ENCODE measurements around the gene DOCK8. TPM values are rescaled to one million over a fixed set of nuclear protein-coding genes. Genes with fewer than 3 reads are reported as not detected.
A peak's percentile ranks its signal among the peaks of the same experiment; 100 is the strongest.
"Not testable (repeated sequence)": the region's sequence is repeated elsewhere in the genome, so short reads cannot be mapped to it uniquely, and the experiment has no call there.

DOCK8 gene
- total RNA-seq = 10 to 100 TPM; 51.4 to 63.9 TPM
- 46.7 TPM for polyA plus RNA-seq (ENCODE audit: insufficient read depth, low read depth, low replicate concordance)
- long read RNA-seq, donor 1 = 0 reads
- long read RNA-seq, donor 2 = 0 reads

GRCh38 chr9:214648-215493, at the start of gene DOCK8:
TSS of gene DOCK8 (plus strand) at chr9:214865. CDS start at chr9:214977, 112 bp downstream.
- Histone ChIP-seq H3K27me3 (no peaks in the 10 kb centered on the region), H3K9me3 (no peaks in the 10 kb centered on the region), H3K4me3 (peak within 1 kb of the TSS; percentile 61 to 73), H3K4me1 (no peaks in the 10 kb centered on the region), H3K27ac (peak within 1 kb of the TSS; percentile 87 to 93), H3K36me3 (ENCODE audit: low read depth, missing control alignments) (no peaks in the 10 kb centered on the region)
- DNase-seq = peak; percentile 82
- intact Hi-C loops (cut with DNase I; ENCODE audit: low total_unique reads) = no loop called here
- 0 to 1% methylated on average over 12 to 47 of the region's 103 CpGs for WGBS, 2 donors
- TF ChIP-seq, protein P1, sequence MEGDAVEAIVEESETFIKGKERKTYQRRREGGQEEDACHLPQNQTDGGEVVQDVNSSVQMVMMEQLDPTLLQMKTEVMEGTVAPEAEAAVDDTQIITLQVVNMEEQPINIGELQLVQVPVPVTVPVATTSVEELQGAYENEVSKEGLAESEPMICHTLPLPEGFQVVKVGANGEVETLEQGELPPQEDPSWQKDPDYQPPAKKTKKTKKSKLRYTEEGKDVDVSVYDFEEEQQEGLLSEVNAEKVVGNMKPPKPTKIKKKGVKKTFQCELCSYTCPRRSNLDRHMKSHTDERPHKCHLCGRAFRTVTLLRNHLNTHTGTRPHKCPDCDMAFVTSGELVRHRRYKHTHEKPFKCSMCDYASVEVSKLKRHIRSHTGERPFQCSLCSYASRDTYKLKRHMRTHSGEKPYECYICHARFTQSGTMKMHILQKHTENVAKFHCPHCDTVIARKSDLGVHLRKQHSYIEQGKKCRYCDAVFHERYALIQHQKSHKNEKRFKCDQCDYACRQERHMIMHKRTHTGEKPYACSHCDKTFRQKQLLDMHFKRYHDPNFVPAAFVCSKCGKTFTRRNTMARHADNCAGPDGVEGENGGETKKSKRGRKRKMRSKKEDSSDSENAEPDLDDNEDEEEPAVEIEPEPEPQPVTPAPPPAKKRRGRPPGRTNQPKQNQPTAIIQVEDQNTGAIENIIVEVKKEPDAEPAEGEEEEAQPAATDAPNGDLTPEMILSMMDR (IDR thresholded peaks at IDR 0.05) = peak in 2 of 3 experiments; percentile 15 to 54
- no peak for TF ChIP-seq POLR2A (IDR thresholded peaks at IDR 0.05)

- H3K27me3 ChIP-seq; intact Hi-C loops (cut with DNase I; ENCODE audit: low total_unique reads); H3K27ac ChIP-seq: not testable (repeated sequence)
Measured at GRCh38 chr9:169757-170156, 44.9 kb upstream of the DOCK8 start.

DNA sequence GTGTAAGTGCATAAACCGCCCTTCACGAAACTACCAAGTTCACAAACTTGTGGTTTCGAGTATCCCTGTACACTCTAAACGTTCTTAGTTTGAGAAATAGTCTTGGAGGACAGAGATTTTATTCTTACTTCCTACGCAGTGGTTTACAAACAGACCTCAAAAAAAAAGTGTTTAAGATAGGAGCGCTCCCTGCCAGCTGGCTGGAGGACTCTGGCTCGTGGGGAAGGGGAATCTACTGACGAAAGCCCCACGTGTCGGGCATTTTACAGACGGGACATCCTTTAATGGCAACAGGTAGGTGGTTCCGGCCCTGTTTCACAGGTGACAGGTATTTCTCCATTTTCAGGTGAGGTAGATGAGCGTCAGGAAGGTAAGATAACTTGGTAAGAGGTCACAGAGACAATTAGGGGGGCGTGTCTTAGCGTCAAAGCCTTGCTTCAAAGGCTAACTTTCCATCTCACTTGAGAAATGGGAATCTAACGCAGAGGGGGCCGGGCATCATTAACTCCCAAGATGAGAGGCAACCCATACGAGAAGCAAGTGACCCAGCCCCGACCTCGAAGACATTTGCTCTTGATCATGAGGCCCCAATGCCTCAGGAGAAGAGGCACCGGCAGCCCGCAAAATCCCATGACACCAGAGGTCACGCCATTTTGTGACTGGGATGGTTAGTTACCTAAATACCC, 36.4 kb upstream of the DOCK8 start:
- H3K27me3 ChIP-seq; H3K36me3 ChIP-seq (ENCODE audit: low read depth, missing control alignments); intact Hi-C loops (cut with DNase I; ENCODE audit: low total_unique reads); H3K4me1 ChIP-seq; H3K9me3 ChIP-seq; DNase-seq: not testable (repeated sequence)
- Histone ChIP-seq H3K27ac (peak overlapping the region; percentile 31 to 36), H3K4me3 (peak overlapping the region; percentile 51)
- WGBS, 2 donors = 3 to 4% methylated on average over 6 to 17 of the region's 23 CpGs

More at GRCh38 chr9:169757-170156, 44.9 kb upstream of the DOCK8 start:
- not testable (repeated sequence) for H3K4me3 ChIP-seq; H3K4me1 ChIP-seq; DNase-seq; H3K9me3 ChIP-seq; H3K36me3 ChIP-seq (ENCODE audit: low read depth, missing control alignments)
- no CpG with 5 or more reads among the region's 3 CpGs for WGBS, 2 donors

DNA sequence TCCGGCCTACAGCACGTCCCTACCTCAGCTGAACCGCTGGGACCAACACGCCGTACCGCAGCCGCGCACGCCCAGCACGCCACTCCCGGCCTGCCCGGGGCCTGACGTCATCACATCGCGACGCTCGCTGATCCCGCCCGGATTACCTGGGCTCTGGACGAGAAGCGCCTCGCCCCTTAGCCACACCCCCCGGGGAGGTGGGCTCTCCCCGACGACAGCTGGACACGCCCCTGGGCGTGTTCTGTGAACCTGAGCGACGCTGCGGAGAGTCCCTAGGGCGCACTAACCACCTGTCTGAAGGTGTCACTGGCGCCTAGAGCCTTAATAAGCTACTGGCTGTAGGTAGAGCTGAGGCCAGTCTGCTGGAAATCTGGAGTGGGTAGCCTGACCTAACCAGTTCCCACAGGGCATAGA, 35.7 kb upstream of the DOCK8 start, which contains the start of gene ZNG1A:
Gene ZNG1A, minus strand, starts transcription at position 87 of the 414 bp plus-strand sequence. CDS start 87 bp downstream, outside the sequence.
- H3K9me3 ChIP-seq; H3K36me3 ChIP-seq (ENCODE audit: low read depth, missing control alignments); intact Hi-C loops (cut with DNase I; ENCODE audit: low total_unique reads); H3K27me3 ChIP-seq; H3K4me1 ChIP-seq: not testable (repeated sequence)
- peak within 1 kb of the TSS; percentile 31 to 57 for H3K27ac ChIP-seq
- peak; percentile 82 for DNase-seq
- 0% methylated on average over 1 of the region's 32 CpGs; no CpG with 5 or more reads in 1 of the 2 donors for WGBS, 2 donors
- H3K4me3 ChIP-seq = peak within 1 kb of the TSS; percentile 51

DNA sequence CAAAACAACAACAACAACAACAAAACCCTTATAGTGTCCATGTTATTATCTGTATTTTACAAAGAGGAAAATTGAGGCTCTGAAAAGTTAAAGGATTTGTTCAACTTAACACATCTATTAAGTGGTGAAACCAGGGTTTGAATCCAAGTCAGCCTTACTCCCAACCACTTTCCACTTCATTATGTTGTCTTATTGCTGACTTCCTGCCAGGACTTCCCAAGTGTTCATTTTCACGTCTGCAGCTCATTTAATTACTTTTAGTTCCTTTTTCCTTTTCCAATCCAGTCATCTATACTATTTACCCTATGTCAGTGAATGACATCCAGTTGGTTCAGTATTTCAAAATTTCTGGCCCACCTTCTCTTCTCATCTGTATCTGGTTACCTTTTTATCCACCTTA, 15.1 kb upstream of the DOCK8 start:
- H3K4me3 ChIP-seq; H3K27me3 ChIP-seq; H3K4me1 ChIP-seq; DNase-seq; intact Hi-C loops (cut with DNase I; ENCODE audit: low total_unique reads); H3K27ac ChIP-seq; H3K9me3 ChIP-seq; H3K36me3 ChIP-seq (ENCODE audit: low read depth, missing control alignments): not testable (repeated sequence)
- WGBS, 2 donors = 50% methylated on average over 1 of the region's 1 CpG; no CpG with 5 or more reads in 1 of the 2 donors

DNA sequence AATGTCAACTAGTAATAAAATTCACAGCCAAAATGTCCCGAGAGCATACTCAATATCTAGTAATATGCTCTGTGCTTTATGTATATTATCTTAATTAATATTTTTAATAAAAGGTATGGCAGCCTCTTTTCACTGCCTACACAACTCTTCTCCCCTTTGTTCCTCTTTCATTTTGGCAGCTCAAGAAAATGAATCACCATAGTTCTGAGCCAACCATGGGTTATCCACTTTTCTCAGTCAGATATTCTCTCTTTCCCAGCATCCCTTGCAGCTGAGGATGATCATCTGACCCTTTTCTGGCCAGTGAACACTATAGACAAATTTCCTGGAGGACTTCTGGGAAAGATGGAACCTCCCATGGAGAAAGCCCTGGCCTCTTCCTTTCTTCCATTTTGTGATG, 8.2 kb upstream of the DOCK8 start:
- no peaks in the 10 kb centered on the region for H3K4me1 ChIP-seq
- no peaks in the 10 kb centered on the region for H3K27me3 ChIP-seq
- H3K9me3 ChIP-seq = no peaks in the 10 kb centered on the region
- 58 to 74% methylated on average over 1 of the region's 1 CpG for WGBS, 2 donors
- no peak overlapping the region for H3K27ac ChIP-seq
- DNase-seq = no peak
- intact Hi-C loops (cut with DNase I; ENCODE audit: low total_unique reads) = no loop called here
- no peak for TF ChIP-seq POLR2A (IDR thresholded peaks at IDR 0.05)
- TF ChIP-seq, protein P1 (IDR thresholded peaks at IDR 0.05) = no peak
- H3K36me3 ChIP-seq (ENCODE audit: low read depth, missing control alignments) = no peaks in the 10 kb centered on the region
- H3K4me3 ChIP-seq = no peak overlapping the region
